SU-DHL-6 (cell line): ENCODE measurements around the gene ACSS1.

ENCODE experiments used
- H2AFZ ChIP-seq: fragments of 200-600 bp; sonication (generic); 2 replicates; pipeline ENCODE4 v1.6.1; 2014; ENCODE audit warnings: low read depth, mild to moderate bottlenecking, moderate library complexity, mixed read lengths, antibody characterized with exemption, low read length; ENCODE audit not compliant: severe bottlenecking
- H3F3A ChIP-seq: fragments of 200-600 bp; shearing (Covaris generic); 2 replicates; pipeline ENCODE4 v1.6.0; 2016; ENCODE audit warnings: antibody characterized with exemption, mild to moderate bottlenecking; ENCODE audit not compliant: insufficient read depth
- H3K27ac ChIP-seq: fragments of 200-600 bp; sonication (generic); 2 replicates; pipeline ENCODE4 v1.5.1; 2016; ENCODE audit warnings: low read depth, mild to moderate bottlenecking, low read length, moderate library complexity, mixed read lengths
- H3K27me3 ChIP-seq: fragments of 200-600 bp; sonication (generic), shearing (Covaris generic); 2 replicates; pipeline ENCODE4 v1.6.0; 2014; ENCODE audit warnings: mild to moderate bottlenecking, low read length
- H3K36me3 ChIP-seq: fragments of 200-600 bp; sonication (generic); 2 replicates; pipeline ENCODE4 v1.6.1; 2014; ENCODE audit warnings: mild to moderate bottlenecking, low read length, mixed read lengths
- H3K4me2 ChIP-seq: fragments of 300-600, 200-600 bp; shearing (Covaris generic), sonication (generic); 2 replicates; pipeline ENCODE4 v1.6.0; 2014; ENCODE audit warnings: low read length, low read depth, mild to moderate bottlenecking; ENCODE audit not compliant: poor library complexity, severe bottlenecking
- H3K4me3 ChIP-seq: fragments of 200-600 bp; sonication (generic); 2 replicates; pipeline ENCODE4 v1.5.1; 2014; ENCODE audit warnings: antibody characterized with exemption, low read length, mild to moderate bottlenecking, mixed read lengths; ENCODE audit not compliant: insufficient read depth, poor library complexity, severe bottlenecking
- H3K79me2 ChIP-seq: fragments of 200-600 bp; sonication (generic); 2 replicates; pipeline ENCODE4 v1.6.1; 2014; ENCODE audit warnings: mild to moderate bottlenecking, low read length, moderate library complexity; ENCODE audit not compliant: insufficient read depth
- H3K9ac ChIP-seq: fragments of 200-600 bp; sonication (generic); 2 replicates; pipeline ENCODE4 v1.7.0; 2014; ENCODE audit warnings: mild to moderate bottlenecking, low read length
- H3K9me2 ChIP-seq: fragments of 200-600 bp; sonication (generic); replicated peaks from 2 replicates; pipeline ENCODE4 v1.6.1; 2014; ENCODE audit warnings: low read length; ENCODE audit not compliant: insufficient read depth
- H3K9me3 ChIP-seq: fragments of 200-600 bp; sonication (generic); 2 replicates; pipeline ENCODE4 v1.6.1; 2014; ENCODE audit warnings: low read length, mixed read lengths; ENCODE audit not compliant: insufficient read depth
- H4K20me1 ChIP-seq: fragments of 200-600 bp; sonication (generic); 2 replicates; pipeline ENCODE4 v1.6.1; 2014; ENCODE audit warnings: low read depth, mild to moderate bottlenecking, antibody characterized with exemption, low read length, moderate library complexity, mixed read lengths
- CTCF ChIP-seq: fragments of 200-600 bp; sonication (generic); IDR thresholded peaks from one replicate; pipeline ENCODE4 v1.5.1; 2017; ENCODE audit warnings: antibody characterized with exemption, mild to moderate bottlenecking, low read length, moderate library complexity; ENCODE audit not compliant: insufficient read depth, poor library complexity, severe bottlenecking
- EZH2phosphoT487 ChIP-seq: fragments of 200-600 bp; sonication (generic), shearing (Covaris generic); conservative IDR thresholded peaks from 2 replicates; pipeline ENCODE4 v1.6.1; 2018; ENCODE audit warnings: mild to moderate bottlenecking, antibody characterized with exemption, low read length, moderate library complexity, mixed read lengths

The ACSS1 gene

GRCh38 chr20:25063981-25064380, 6.0 kb upstream of the ACSS1 start:
- Histone ChIP-seq H3K4me2 (no peak overlapping the region), H3K36me3 (no peaks in the 10 kb centered on the region), H2AFZ (no peak overlapping the region), H3F3A (no peaks in the 10 kb centered on the region), H4K20me1 (no peaks in the 10 kb centered on the region), H3K27me3 (no peaks in the 10 kb centered on the region), H3K4me3 (no peak overlapping the region), H3K9ac (no peak overlapping the region), H3K79me2 (no peaks in the 10 kb centered on the region), H3K27ac (no peak overlapping the region), H3K9me2 (no peaks in the 10 kb centered on the region), H3K9me3 (no peaks in the 10 kb centered on the region)
- TF ChIP-seq EZH2phosphoT487 (no peak), CTCF (no peak)

GRCh38 chr20:25063546-25063945, 5.6 kb upstream of the ACSS1 start:
- H3K9me3 ChIP-seq: no peaks in the 10 kb centered on the region

DNA sequence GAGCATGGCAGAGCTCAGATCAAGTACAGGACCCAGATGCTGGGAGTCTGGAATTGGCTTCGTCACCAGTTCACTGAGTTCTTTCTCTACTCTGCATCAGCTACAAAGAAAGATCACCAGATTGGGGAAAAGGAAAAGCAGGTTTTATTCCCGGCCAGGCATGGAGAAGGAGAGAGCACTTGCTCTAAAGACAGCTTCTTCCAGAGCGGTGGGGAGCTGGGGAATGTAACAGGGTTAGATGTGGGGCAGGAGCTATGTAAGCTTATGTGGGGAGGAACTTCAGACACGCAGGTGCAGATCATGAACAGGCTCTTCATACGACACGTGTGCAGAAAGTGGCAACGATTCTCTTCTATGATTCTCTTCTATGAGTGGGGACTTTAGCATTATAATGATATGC, 4.9 kb upstream of the ACSS1 start:
- Histone ChIP-seq H3K9me3 (no peaks in the 10 kb centered on the region), H2AFZ (no peak overlapping the region), H3K4me3 (no peak overlapping the region), H3K79me2 (no peaks in the 10 kb centered on the region), H3K36me3 (no peaks in the 10 kb centered on the region), H3K4me2 (no peak overlapping the region), H3F3A (no peaks in the 10 kb centered on the region), H3K27me3 (no peaks in the 10 kb centered on the region), H3K27ac (no peak overlapping the region), H3K9me2 (no peaks in the 10 kb centered on the region), H4K20me1 (no peaks in the 10 kb centered on the region), H3K9ac (no peak overlapping the region)
- TF ChIP-seq CTCF (no peak), EZH2phosphoT487 (no peak)

More at GRCh38 chr20:25063546-25063945, 5.6 kb upstream of the ACSS1 start:
- no peaks in the 10 kb centered on the region for H3K79me2 ChIP-seq
- no peak overlapping the region for H3K9ac ChIP-seq
- H3K27ac ChIP-seq: no peak overlapping the region
- no peak overlapping the region for H3K4me3 ChIP-seq
- TF ChIP-seq CTCF (no peak), EZH2phosphoT487 (no peak)
- H2AFZ ChIP-seq: no peak overlapping the region
- H4K20me1 ChIP-seq: no peaks in the 10 kb centered on the region
- no peaks in the 10 kb centered on the region for H3K9me2 ChIP-seq
- H3F3A ChIP-seq: no peaks in the 10 kb centered on the region
- H3K4me2 ChIP-seq: no peak overlapping the region
- no peaks in the 10 kb centered on the region for H3K36me3 ChIP-seq
- no peaks in the 10 kb centered on the region for H3K27me3 ChIP-seq
